ENCODE data around the gene EFCAB14. TPM values are rescaled to one million over a fixed set of nuclear protein-coding genes. Genes with fewer than 3 reads are reported as not detected.
A peak's percentile ranks its signal among the peaks of the same experiment; 100 is the strongest.

Gene EFCAB14
- total and polyA plus RNA-seq, 2 of the 4 experiments (the other 2 are of a cell fraction), result 28.6 to 43.0 TPM

- Histone ChIP-seq H2BK20ac (ENCODE audit: low read depth, low read length) (no peak overlapping the region), H3K23ac (ENCODE audit: low read depth, low read length) (peak overlapping the region; percentile 41; the same call in 1 of the 2 replicates), H2AK9ac (replicated peaks; ENCODE audit: low read depth, low read length, poor library complexity) (peak overlapping the region; percentile 38), H3K36me3 (ENCODE audit: control insufficient read depth, insufficient read depth, low read length) (peaks cover 16% of the 10 kb centered on the region), H3K18ac (ENCODE audit: low read depth, low read length) (no peak overlapping the region), H3K9me3 (ENCODE audit: control insufficient read depth, insufficient read depth, low read length) (no peaks in the 10 kb centered on the region), H2BK15ac (ENCODE audit: low read depth, low read length) (no peak overlapping the region), H3K27ac (ENCODE audit: insufficient read depth, low read length) (no peak overlapping the region), H3K27me3 (ENCODE audit: control insufficient read depth, insufficient read depth, low read length) (peaks cover 11% of the 10 kb centered on the region), H2AK5ac (ENCODE audit: low read depth, low read length) (peak overlapping the region; percentile 21; the same call in 1 of the 2 replicates), H4K91ac (ENCODE audit: insufficient read depth, low read depth, low read length) (no peak overlapping the region), H3K4me1 (ENCODE audit: control insufficient read depth, insufficient read depth, low read length) (peaks cover 10% of the 10 kb centered on the region), H3K79me1 (ENCODE audit: low read depth in 1 of 2, low read length in 2 of 2) (peaks cover 26 to 33% of the 10 kb centered on the region in 2 experiments), H4K20me1 (ENCODE audit: insufficient read depth, low read length) (peaks cover 6% of the 10 kb centered on the region; the same call in 1 of the 2 replicates), H4K5ac (ENCODE audit: low read depth, low read length) (no peak overlapping the region), H3K4me3 (ENCODE audit: insufficient read depth, low read depth, low read length) (peak overlapping the region; percentile 22), H2BK120ac (ENCODE audit: low read depth, low read length) (no peak overlapping the region), H3K4ac (ENCODE audit: low read depth, low read length) (no peak overlapping the region; the same call in 1 of the 2 replicates), H3K9ac (ENCODE audit: low read depth, low read length) (0 out of 2 replicates have a peak overlapping the region, but pooled peaks have one; percentile 19), H3K56ac (ENCODE audit: extremely low read depth, insufficient read depth, low read length) (no peak overlapping the region), H3K14ac (replicated peaks; ENCODE audit: low read depth, low read length) (no peak overlapping the region), H3K9me1 (ENCODE audit: insufficient read depth, low read length) (peaks cover 5% of the 10 kb centered on the region; the same call in 1 of the 2 replicates), H2BK5ac (ENCODE audit: low read depth, low read length, poor library complexity, severe bottlenecking) (no peak overlapping the region), H3K4me2 (ENCODE audit: low read depth, low read length) (peak overlapping the region; percentile 99), H4K8ac (ENCODE audit: low read depth in 2 of 2, low read length in 2 of 2) (no peak overlapping the region), H2AFZ (replicated peaks; ENCODE audit: low read length, poor library complexity) (no peak overlapping the region)
- POLR2A ChIA-PET (ENCODE audit: unreplicated experiment), result no interaction called here
- TF ChIP-seq RCOR1 (IDR thresholded peaks at IDR 0.05; ENCODE audit: insufficient replicate concordance, low read length) (no peak), USF2 (IDR thresholded peaks at IDR 0.05; ENCODE audit: low read depth, low read length) (no peak), MAZ (IDR thresholded peaks at IDR 0.05; ENCODE audit: borderline replicate concordance, low read depth, low read length) (no peak), MXI1 (IDR thresholded peaks at IDR 0.05; ENCODE audit: borderline replicate concordance, low read depth, low read length) (no peak), ELK1 (IDR thresholded peaks at IDR 0.05; ENCODE audit: borderline replicate concordance, low read depth, low read length) (no peak), CEBPB (IDR thresholded peaks at IDR 0.05; ENCODE audit: low read depth, low read length) (no peak), SMC3 (IDR thresholded peaks at IDR 0.05; ENCODE audit: low read depth, low read length) (no peak), NFE2L2 (IDR thresholded peaks at IDR 0.05; ENCODE audit: low read depth, low read length) (no peak), BHLHE40 (IDR thresholded peaks at IDR 0.05; ENCODE audit: low read depth, low read length) (no peak), POLR2A (IDR thresholded peaks at IDR 0.05; ENCODE audit: low read depth, low read length) (no peak)
- CTCF ChIA-PET, result no interaction called here
- in situ Hi-C loops (cut with MboI; ENCODE audit: low sequenced_read_pairs) (loop anchor here (25.0 kb wide), 1 partner anchor 305 kb away; no protein-coding TSS in a partner anchor), intact Hi-C loops (cut with micrococcal nuclease) (loop anchor here (5.0 kb wide), 2 partner anchors 100 to 115 kb away; partner anchors contain the start of genes MKNK1 and MOB3C), dilution Hi-C loops (cut with HindIII; ENCODE audit: low sequenced_read_pairs, unreplicated experiment) (no loop called here)
- no TSS peak for BruUV-seq (replicated peaks)
- 17% methylated on average over 1 of the region's 9 CpGs; no CpG with 5 or more reads in 1 of the 2 experiments for WGBS, 2 experiments (ENCODE audit: extremely low coverage in 2 of 2, insufficient read length in 1 of 2)
- DNase-seq (no peak), ATAC-seq (ENCODE audit: low read depth) (no peak)
These were observed 1.3 kb downstream of the EFCAB14 start for GRCh38 chr1:46717654-46718053.

All from IMR-90 (cell line).